GM18498 (cell line): ENCODE data around the gene ZBTB4.
"Not testable (repeated sequence)": the region's sequence is repeated elsewhere in the genome, so short reads cannot be mapped to it uniquely, and the experiment has no call there.

Experiments
- ATAC-seq: cut with Tn5 transposase; IDR thresholded peaks from one replicate; pipeline ENCODE4 v1.9.1; 2021; ENCODE audit warnings: mild to moderate bottlenecking, moderate library complexity; ENCODE audit not compliant: unreplicated experiment

ZBTB4 gene

DNA sequence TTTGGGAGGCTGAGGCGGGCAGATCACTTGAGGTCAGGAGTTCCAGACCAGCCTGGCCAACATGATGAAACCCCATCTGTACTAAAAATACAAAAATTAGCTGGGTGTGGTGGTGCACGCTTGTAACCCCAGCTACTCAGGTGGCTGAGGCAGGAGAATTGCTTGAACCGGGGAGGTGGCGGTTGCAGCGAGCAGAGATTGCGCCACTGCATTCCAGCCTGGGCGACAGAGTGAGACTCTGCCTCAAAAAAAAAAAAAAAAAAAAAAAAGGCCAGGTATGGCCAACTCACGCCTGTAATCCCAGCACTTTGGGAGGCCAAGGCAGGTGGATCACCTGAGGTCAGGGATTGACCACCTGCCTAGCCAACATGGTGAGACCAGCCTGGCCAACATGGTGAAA lies 4.7 kb downstream of the ZBTB4 start:
- not testable (repeated sequence) for ATAC-seq

DNA sequence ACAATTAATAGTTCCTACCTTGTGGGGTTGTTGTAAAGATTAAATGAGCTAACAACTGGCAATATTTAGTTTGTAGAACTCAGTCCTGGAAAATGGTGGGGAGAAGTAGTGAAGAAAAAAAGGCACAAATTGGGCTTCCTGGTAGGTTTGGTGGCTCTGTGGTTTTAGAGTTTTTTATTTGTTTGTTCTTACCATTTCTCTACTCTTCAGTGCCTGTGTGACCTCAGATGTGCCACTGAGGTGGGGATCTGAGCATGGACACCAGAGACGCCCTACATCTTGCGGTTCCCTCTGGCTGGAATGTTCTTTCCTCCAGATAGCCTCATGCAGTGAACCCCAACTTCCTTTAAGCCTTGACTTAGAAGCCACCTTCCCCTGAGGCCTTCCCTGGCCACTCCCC lies 7.7 kb downstream of the ZBTB4 start:
- ATAC-seq, result no peak

DNA sequence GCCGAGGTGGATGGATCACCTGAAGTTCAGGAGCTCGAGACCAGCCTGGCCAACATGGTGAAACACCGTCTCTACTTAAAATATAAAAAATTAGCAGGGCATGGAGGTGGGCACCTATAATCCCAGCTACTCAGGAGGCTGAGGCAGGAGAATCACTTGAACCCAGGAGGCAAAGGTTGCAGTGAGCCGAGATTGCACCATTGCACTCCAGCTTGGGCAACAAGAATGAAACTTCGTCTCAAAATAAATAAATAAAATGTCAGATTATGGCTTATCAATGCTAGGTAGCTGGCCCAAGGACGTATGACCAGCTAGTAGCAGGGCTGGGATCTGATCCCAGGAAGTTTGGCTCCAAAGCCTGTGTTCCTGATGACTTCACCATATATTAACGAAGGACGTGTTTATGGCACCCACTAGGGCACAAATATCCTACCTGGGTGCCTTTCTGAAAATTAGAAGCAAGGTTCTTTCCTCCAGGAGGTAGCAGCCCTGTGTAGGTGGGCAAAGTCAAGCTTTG lies 8.9 kb downstream of the ZBTB4 start:
- not testable (repeated sequence) for ATAC-seq

DNA sequence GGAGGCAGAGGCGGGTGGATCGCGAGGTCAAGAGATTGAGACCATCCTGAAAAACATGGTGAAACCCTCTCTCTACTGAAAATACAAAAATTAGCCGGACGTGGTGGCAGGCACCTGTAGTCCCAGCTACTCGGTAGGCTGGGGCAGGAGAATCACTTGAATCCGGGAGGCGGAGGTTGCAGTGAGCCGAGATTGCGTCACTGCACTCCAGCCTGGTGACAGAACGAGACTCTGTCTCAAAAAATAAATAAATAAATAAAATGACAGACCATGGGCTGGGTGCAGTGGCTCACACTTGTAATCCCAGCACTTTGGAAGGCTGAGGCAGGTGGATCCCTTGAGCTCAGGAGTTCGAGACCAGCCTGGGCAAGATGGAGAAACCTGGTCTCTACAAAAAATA lies 9.6 kb downstream of the ZBTB4 start:
- ATAC-seq, result not testable (repeated sequence)

DNA sequence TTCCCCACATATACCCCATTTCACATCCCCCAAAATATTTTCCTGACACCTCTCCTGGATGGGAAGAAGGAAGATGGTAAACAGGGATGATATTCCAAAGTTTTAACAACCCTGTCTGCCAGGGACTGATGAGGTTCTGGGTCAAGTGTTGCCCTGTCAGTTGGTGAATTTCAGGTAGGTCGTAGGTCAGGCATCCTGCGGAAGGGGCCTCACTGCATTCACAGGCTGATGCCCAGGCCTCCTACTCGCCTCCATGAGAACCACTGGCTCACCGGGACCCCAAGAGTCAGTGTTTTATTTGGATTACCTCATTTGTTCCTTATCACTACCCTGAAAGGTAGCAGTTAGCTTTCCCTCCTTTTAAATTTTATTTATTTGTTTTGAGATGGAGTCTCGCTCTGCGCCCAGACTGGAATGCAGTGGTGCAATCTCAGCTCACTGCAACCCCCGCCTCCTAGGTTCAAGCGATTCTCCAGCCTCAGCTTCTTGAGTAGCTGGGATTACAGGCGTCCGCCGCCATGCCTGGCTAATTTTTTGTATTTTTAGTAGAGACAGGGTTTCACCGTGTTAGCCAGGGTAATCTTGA lies 10.5 kb downstream of the ZBTB4 start:
- ATAC-seq, result no peak

DNA sequence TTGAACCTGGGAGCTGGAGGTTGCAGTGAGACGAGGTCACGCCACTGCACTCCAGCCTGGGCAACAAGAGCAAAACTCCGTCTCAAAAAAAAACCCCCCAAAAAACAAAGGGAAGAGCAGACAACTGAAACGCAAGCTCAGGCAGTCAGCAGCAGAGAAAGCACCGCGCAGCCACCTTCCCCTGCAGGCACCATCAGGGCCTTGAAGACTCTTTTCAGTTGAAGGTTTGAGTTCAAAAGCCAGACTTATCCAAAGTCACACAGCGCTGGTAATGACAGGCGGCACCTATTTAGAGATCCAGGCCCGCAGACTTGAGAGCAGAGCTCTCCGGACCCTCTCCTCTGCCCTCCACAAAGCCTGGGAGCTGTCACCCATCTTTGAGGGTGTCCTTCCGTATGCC lies 11.1 kb downstream of the ZBTB4 start:
- no peak for ATAC-seq

DNA sequence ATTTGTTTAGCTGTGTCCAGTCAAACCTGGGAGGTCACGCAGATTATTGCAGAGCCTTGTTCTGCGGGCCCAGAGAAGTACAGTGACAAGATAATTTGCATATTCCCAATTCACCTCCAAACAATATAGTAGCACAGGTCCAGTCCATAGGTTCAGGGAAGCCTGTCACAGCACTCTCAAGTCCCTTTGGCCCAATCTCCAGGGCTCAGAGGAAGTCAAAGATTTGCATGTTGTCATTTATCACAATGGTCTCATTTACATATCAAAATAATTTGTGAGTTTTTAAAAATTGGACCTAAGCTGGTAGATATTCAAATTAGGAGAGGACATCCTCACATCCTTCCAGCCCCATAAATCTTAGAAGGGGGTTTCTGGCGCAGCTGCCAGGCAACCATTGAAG lies 11.9 kb downstream of the ZBTB4 start:
- no peak for ATAC-seq

DNA sequence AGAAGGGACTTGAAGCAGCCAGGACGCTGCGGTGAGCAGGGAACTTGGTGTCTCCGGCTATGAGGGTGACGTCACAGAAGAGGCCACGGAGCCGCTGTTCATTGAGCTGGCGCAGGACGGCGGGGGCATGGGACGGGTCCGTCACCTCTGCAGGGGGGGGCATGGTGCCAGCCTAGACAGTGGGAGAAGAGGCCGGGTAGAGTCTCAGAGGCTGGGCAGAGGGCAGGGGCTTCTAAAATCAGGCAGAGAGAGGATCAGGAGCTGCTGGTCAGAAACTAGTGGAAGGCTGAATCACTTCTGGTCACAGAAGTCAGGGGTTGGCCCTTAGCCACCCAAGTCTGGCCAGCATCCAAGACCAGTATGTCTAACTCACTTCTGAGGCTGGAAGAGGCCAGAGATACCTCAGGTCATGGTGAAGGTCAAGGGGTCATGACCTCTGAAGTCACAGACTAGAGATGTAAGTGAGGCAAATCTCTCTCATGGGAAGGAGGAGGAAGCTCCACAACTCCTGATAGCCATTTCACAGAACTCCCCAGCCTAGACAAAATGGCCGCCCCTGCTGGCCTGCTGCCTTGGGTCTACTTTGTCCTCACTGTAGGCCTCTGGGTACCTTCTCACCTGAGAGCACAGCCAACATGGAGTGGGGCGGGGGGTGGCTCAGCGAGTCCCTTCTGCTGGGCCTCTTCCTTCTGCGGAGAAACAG lies 12.6 kb downstream of the ZBTB4 start:
- no peak for ATAC-seq

DNA sequence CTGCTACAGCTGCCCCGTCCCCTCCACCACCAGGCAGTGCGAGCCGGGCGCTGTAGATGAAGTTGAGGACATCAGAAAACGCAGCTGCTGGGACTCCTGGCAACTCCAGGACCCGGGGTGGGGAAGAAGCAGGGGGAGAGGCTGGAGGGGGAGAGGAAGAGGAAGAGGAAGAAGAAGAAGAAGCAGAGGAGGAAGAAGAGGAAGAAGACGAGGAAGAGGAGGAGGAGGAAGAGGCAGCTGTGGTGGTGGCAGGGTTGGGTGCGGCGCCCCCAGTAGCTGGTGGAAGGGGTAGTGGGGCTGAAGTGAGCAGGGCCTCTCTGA lies 13.2 kb downstream of the ZBTB4 start:
- no peak for ATAC-seq

DNA sequence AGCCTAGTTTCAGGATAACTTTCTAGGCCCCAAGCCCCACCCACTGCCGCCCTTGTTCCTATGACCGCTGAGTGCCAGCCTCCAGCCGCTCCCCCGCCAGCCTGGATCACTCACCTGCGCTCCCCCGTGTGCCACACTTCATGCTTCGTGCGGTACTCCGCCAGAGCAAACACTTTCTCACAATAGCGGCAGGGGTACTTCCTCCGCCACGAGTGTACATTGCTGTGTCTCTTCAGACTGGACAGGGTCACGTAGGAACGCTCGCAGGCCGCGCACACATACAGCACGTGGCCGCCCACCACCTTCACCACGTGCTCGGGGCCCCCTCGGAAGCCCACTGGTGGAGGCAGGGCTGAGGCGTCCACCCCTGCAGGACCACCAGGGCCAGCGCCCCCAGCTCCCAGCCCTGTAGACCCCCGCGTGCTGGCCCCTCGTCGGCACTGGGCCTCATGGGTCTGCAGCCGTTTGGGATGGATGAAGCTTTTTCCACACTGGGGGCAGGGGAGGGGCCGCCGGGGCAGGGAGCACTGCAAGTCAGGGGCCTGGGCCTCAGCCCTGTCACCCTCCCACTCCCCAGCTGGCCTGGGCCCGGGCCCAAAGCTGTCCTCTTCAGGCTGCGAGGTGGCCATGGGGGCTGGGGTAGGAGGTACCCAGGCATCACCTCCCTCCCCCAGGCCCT lies 13.7 kb downstream of the ZBTB4 start:
- ATAC-seq, result no peak

DNA sequence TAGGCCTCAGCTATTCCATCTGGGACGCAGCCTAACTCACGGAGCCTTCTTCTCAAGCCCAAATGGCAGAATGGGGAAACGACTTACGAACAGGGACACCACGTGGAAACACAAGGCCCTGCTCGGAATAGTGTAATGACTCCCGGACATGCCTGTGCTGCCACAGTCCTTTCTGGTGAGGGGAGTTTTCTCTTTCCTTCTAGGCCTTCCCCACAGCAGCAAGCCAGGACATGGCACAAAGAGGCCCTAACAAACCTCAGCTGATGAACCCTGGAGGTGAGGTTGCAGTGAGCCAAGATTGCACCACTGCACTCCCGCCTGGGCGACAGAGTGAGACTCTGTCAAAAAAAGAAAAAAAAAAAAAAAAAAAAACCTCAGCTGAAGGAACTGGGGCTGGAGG lies 15.3 kb downstream of the ZBTB4 start:
- no peak for ATAC-seq

DNA sequence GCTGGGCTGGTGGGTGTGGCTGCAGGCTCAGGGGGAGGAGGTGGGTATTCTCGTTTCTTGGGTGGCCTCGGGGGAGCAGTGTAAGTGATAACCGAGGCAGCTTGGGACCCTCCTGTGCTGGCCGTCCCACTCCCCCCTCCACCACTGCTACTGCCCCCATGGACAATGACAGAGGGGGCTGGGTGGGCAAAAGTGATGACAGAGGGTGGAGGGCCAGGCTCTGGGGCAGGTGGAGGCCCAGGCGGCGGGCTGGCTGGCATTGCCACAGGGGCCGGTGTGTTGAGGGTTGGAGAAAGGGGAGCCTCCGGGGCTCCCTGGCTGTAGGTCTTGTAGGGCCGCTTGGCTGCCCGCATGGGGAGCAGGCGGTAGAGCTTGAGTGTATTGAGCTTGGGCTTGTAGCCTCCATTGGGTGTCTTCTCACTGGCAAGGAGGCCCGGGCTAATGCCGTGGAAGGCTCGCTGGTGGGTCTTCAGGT lies 16.0 kb downstream of the ZBTB4 start:
- no peak for ATAC-seq

DNA sequence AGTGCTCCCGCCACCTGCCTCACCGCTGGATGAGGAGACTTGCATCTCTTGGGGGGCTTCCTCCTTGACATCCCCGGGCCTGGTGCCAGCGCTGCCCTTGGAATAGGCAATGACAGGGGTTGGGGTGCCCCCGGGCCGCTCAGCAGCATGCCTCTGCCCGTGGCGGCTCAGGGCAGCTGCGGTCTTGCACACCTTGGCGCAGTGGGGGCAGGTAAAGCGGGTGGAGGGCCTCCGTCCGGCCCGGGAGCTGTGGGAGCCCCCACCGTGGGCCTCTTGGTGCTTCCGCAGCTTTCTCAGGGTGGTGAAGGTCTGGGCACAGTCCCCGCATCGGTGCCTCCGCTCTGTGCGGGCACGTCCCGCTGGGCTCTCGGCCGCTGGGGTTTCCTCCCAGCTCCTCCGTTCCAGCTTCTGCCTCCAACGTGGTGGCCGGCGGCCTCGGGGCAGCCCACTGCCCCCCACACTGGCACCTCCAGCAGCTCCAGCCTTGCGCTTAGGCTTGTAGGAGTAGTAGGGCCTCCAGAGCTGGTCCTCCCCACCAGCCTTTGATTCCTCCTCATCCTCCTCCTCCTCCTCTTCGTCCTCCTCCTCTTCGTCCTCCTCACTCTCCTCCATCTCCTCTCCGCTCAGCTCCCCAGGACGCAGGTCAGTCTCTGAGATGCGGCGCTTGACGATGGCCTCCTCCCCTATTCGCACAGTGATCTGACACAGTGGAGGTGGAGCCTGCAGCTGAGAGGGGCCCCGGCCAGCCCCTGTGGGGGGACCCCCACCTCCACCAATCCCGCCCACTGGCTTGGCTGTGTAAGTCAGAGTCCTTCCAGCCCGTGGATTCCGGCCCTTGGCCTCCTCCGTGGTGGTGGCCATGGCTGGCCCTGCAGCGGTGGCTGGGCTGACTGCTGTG lies 16.7 kb downstream of the ZBTB4 start:
- no peak for ATAC-seq

DNA sequence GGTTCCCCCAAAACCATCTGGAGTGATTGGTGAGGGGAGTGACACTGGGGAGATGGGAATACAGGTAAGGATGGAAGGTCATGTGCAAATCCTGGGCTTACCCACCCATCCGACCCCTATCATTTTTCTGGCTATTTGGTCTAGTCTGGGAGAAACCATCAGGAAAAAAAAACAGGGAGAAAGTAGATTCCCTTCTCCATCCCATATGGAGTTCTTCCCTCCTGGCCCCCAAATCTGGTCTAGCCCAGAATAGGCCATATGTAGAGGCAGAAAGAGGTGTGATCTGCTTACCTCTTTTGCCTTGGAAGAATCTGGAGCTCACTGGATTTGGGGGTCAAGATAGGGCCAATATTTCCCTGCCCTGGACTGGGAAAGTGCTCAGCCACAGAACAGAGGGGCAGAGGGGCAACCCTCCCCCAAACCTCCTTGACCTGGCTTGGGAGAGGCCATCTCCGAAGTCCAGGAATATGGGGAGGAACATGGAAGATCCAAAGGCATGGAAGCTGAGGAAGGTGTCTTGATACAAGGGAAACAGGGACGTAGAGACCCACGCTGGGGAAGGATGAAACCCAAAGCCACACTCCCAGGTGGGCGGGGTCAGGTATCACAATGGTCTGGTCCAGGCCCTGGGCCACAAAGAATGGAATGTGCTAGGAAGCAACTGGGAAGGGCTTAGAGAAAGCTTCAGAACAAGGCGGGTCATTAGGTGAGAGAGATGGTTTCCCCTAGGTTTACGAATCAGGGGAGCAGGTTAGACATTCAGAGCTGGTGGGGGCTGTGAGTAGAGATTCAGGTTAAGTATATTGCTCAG lies 18.4 kb downstream of the ZBTB4 start:
- no peak for ATAC-seq

DNA sequence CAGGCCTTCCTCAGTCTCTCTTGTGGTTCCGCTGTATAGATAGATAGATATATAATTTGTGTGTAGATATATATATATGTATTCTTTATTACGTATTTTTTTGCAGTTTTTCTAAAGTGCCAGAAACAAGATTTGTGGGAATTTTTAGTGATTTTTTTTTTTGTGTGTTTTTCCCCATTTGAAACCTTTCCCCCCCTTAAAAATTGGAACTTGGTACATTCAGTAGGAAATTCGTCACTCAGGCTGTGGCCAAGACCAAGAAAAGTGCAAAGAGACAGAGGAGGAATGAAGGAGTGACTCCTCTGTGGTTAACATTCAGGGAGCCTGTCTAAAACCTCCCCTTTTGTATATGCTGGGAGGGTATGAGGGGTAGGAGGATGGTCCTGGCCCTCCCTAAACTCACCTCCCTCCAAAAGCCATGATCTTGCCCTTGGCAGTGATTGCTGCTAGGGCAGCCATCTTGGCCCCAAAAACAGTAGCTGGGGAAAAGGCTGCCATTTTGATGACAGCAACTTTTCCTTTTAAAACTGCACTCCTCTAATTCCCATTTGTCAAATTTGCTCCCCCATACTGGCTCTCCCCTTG lies 19.4 kb downstream of the ZBTB4 start:
- ATAC-seq, result no peak

DNA sequence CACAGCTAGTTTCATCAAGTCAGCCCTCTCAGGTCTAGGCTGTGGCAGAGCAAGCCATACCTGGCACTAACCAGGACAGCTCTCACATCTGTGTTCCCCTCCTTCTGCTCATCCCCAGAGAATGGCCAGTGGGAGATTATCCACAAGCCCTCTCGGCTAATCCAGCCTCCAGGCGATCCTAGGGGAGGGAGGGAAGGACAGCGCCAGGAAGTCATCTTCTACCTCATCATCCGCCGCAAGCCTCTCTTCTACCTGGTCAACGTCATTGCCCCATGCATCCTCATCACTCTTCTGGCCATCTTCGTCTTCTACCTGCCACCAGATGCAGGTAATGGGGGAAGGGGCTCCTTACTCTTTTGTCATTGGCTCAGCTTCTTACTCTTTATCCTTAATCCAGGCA lies 31.0 kb downstream of the ZBTB4 start:
- ATAC-seq, result no peak

DNA sequence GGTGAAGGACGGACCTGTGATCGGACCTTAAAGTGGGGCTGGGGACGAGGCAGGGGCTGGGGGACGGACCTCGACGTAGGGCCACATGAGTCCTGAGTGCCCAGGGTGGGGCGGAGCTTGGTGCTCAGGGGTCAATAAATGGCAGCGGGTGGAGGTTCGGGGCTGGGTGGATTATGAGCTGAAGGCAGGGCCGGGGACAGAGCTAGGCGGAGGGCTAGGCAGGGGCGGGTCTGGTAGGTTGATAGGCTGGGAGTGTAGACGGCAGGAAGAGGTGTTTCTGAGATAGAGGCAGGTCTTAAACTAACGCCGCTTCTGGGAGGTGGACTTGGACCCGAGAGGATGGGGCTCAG lies 33.8 kb downstream of the ZBTB4 start:
- no peak for ATAC-seq

DNA sequence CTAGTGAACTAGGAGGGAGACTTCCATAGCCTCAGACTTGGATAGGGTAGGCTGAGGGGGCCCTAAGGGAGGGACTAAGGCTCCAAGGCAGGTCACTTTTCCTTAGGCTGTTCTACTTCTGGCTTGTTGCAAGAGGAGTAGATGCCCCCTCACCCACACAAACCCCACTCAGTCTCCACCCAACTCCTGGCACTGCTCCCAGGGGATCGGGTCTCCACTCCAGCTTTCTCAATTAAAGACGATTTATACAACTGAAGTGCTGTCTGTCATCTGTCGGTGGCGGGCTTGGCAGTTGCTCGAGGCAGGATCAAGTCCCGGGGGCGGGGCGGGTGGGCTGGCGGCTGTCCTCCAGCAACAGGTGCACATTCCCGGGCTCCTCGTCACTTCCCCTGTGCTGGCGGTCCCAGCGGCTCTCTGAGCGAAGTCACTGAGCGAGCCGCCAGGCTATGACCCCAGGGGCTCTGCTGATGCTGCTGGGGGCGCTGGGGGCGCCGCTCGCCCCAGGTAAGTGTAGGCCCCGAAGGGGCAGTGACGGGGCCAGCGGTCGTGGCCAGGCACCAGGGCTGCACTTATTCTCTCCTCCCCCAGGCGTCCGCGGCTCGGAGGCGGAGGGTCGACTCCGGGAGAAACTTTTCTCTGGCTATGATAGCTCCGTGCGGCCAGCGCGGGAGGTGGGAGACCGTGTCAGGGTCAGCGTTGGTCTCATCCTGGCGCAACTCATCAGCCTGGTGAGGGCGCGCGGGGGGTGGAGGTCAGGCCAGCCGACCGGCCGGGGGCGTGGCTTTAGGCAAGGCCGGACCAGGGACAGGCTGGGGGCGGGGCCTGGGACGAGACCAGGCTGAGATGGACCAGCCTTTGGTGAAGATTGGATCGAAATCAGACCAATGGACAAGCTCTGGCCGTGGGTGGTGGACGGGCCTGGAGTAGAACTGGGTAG lies 34.5 kb downstream of the ZBTB4 start, which contains the start of gene CHRNB1:
Gene CHRNB1, plus strand, starts transcription at position 380 of the 937 bp plus-strand sequence. Its CDS starts 67 bp downstream, at position 447.
- no peak for ATAC-seq
